Activated CD4-positive, alpha-beta T cell treated with anti-CD3 and anti-CD28 coated beads, Interleukin-2, amount 10 ng/mL, durations not matched to agents 7 days and 5 days (primary cell): ENCODE results near the gene GPD1L. TPM values are rescaled to one million over a fixed set of nuclear protein-coding genes. Genes with fewer than 3 reads are reported as not detected.

Source experiments
- CTCF ChIA-PET: fragments of 350-600 bp; sonication (Branson Sonifier 250); formaldehyde crosslinking; loops from one replicate; lab custom pipeline; 2021; ENCODE audit warnings: antibody characterized with exemption; lab: Charles Lee
- POLR2A ChIA-PET: fragments of 350-600 bp; sonication (Branson Sonifier 250); formaldehyde crosslinking; loops from one replicate; lab custom pipeline; 2021; ENCODE audit warnings: antibody characterized with exemption; lab: Charles Lee
- DNase-seq: peaks from one replicate; pipeline ENCODE4 v3.0.0-alpha.2; 2020
- H3K27ac Mint-ChIP-seq: one replicate; pipeline ENCODE4 v1.8.0; 2021; ENCODE audit warnings: mild to moderate bottlenecking, moderate library complexity, mixed read lengths
- H3K27me3 Mint-ChIP-seq: one replicate; pipeline ENCODE4 v1.8.0; 2021; ENCODE audit warnings: mixed read lengths
- H3K36me3 Mint-ChIP-seq: one replicate; pipeline ENCODE4 v1.8.0; 2021; ENCODE audit warnings: low read depth, mixed read lengths
- H3K4me1 Mint-ChIP-seq: one replicate; pipeline ENCODE4 v1.8.0; 2021; ENCODE audit warnings: mixed read lengths
- H3K4me3 Mint-ChIP-seq: one replicate; pipeline ENCODE4 v1.8.0; 2021; ENCODE audit warnings: mild to moderate bottlenecking, moderate library complexity, mixed read lengths
- H3K9me3 Mint-ChIP-seq: one replicate; pipeline ENCODE4 v1.8.0; 2021; ENCODE audit warnings: mixed read lengths
- total RNA-seq, 2 experiments: library from RNA; stranded (reverse); gene quantifications; one replicate each; pipeline ENCODE4 v1.2.3, GENCODE V29; 2021

GPD1L gene
- total RNA-seq, 2 experiments from 2014 or later: 21.5 to 25.5 TPM

DNA sequence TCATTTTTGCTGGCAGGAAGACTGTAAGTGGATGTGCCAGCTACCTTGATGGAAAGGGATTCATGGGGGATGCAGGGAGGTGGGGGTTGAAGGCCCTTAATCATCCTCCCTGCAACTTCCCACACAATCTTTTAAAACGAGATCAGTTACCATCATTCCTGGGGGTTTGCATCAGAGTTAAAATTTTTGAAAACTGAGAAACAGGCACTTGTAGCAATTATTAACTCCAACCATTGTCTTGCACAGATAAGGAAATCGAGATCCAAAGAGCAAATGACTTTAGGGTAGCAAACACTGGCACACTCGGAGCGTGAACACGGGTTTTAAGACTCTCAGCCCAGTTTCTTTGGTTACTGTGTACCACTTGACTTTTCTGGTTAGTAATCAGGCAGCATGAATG is 41.9 kb downstream of the GPD1L start:
- H3K9me3 Mint-ChIP-seq: no peaks in the 10 kb centered on the region
- DNase-seq: no peak
- no peak overlapping the region for H3K4me3 Mint-ChIP-seq
- H3K36me3 Mint-ChIP-seq: peaks cover 27% of the 10 kb centered on the region
- no peaks in the 10 kb centered on the region for H3K27me3 Mint-ChIP-seq
- CTCF ChIA-PET: no interaction called here
- H3K27ac Mint-ChIP-seq: peak overlapping the region; percentile 29
- H3K4me1 Mint-ChIP-seq: peaks cover 17% of the 10 kb centered on the region
- POLR2A ChIA-PET: no interaction called here

DNA sequence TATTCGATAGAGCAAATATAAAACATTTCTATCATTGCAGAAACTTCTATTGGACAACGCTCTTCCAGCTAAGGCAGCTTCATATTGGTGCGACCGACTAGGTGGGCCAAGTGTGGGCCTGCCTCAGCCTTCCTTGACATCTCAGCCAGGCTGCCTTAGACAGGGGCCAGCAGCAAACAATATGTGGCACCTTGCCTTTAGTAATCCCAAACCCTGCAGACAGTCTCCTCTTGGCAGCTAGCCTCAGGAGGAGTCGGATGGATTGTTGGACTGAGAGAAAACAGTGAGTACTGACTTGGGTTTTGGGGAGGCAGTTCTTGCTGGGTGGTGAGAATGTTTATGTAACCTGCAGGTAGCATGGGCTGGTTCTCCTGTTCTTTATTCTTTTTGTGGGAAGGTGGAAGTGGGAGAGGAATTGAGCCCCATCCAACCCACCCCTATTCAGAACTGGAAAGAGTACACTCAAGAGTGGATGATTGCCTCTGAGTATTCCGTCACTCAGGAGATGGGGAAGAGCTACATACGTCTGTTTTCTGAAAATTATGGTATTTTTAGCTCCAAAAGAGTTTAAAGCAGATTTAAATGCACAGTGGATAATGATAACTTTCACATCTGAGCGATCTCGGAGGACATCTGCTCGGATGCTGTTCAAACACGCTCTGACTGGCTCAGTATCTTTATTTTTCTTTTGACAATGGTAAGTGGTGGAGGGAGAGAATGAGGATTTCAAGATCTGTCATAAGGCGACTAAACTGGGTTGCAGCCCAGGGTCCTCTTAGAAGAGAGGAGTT is 47.2 kb downstream of the GPD1L start:
- POLR2A ChIA-PET: no interaction called here
- CTCF ChIA-PET: interaction anchor here (1.1 to 1.4 kb wide), 2 partner anchors 24 to 134 kb away, joined by 4 read pairs; no protein-coding TSS in a partner anchor

DNA sequence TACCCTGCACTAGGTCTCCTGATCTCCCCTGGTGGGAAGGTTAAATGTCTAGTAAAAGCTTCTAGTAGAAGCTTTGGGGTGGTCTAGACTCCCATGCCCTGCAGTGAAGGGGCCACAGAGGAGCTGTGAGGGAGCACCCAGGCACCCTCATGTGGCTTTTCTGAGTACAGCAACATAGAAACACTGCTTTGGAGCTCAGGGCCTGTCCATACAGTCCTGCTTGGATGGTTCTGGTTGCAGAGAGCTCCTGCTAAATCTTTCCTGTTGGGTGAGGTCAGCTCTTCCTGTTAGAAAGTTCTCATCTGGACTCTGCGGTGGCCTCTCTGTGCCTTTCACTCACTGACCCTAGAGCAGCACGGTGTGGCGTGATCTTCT is 47.8 kb downstream of the GPD1L start:
- Mint-ChIP-seq H3K9me3 (no peaks in the 10 kb centered on the region), H3K36me3 (peaks cover 12% of the 10 kb centered on the region), H3K27ac (no peak overlapping the region), H3K27me3 (no peaks in the 10 kb centered on the region), H3K4me3 (no peak overlapping the region), H3K4me1 (no peaks in the 10 kb centered on the region)
- ChIA-PET CTCF (interaction anchor here (1.1 kb wide), 1 partner anchor 135 kb away, joined by 4 read pairs; no protein-coding TSS in a partner anchor), POLR2A (no interaction called here)
- no peak for DNase-seq

More for the DNA sequence above, 47.2 kb downstream of the GPD1L start:
- Mint-ChIP-seq H3K4me1 (no peaks in the 10 kb centered on the region), H3K36me3 (peaks cover 11% of the 10 kb centered on the region), H3K27ac (no peak overlapping the region), H3K9me3 (no peaks in the 10 kb centered on the region), H3K27me3 (no peaks in the 10 kb centered on the region), H3K4me3 (no peak overlapping the region)
- DNase-seq: no peak

DNA sequence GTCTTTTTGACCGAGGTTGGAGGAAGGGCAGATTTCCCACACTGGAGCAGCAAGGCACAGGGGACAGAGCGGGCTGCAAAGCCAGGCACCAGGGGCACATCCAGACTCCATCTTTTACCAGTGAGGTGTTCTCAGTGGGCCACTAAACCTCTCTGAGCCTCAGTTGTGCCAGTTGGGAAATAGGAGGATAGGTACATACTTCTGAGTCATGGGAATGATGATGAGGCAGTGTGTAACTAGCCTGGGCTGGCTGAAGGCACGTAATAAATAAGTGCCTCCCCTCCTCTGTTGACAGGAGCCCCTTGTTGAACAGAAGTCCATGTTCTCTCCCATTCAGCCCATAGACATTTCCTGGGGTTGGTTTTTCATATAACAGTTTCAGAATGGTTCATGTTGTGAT is 48.7 kb downstream of the GPD1L start:
- H3K4me1 Mint-ChIP-seq: no peaks in the 10 kb centered on the region
- H3K9me3 Mint-ChIP-seq: no peaks in the 10 kb centered on the region
- ChIA-PET POLR2A (no interaction called here), CTCF (no interaction called here)
- H3K4me3 Mint-ChIP-seq: no peak overlapping the region
- H3K27me3 Mint-ChIP-seq: no peaks in the 10 kb centered on the region
- no peak for DNase-seq
- H3K27ac Mint-ChIP-seq: no peak overlapping the region
- H3K36me3 Mint-ChIP-seq: peaks cover 14% of the 10 kb centered on the region

DNA sequence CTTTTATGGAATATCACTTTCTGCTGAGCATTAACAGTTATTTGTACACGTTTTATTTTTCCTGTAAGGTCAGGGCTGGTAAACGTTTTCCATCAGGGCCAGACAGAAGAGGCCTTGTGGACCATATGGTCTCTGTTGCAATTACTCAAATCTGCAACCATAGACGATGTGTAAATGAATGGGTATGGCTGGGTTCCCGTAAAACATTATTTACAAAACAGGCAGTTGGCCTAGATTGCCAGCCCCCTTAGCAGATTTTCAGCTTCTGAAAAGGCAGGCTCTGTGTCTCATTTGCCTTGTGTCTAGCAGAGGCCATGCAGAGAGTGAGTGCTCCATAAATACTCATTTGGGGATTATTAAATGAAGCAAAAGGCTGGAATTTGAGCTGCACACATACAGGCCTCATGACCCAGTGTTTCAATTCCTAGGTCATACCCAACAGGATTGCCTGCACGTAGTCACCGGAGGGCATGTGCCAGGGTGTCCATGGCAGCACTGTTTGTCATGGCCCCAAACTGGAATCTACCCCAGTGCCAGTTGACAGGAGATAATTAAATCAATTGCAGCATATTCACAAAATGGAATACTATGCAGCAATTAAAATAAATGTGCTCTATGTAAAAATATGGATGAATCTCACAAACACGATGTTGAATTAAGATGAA is 51.3 kb downstream of the GPD1L start:
- Mint-ChIP-seq H3K4me1 (no peaks in the 10 kb centered on the region), H3K27ac (no peak overlapping the region), H3K9me3 (no peaks in the 10 kb centered on the region), H3K27me3 (no peaks in the 10 kb centered on the region), H3K36me3 (peaks cover 16% of the 10 kb centered on the region), H3K4me3 (no peak overlapping the region)
- DNase-seq: no peak
- POLR2A ChIA-PET: no interaction called here
- CTCF ChIA-PET: no interaction called here

DNA sequence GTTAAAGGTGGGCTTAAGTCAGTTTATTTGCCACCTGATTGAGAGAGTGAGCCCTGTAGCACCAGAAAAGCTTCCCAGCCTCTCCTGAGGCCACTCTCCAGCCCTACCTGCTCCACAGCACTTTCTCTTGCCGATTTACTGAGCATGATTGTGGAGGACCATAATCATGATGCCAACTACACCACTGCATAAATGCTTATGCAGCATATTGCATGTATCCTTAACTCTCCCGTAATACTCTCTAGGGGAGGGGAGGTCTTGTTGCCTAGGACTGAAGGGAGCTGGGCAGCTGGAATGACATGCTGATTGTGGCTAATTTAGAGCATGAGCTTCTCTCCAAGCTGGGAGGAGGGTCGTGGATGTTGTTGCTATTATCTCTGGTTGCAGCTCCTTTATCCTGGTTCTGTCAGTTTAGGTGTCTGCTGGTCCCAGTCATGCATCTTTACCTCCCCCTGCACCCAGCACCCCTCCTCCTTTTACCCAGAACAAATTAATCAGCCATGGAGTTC is 54.3 kb downstream of the GPD1L start:
- ChIA-PET CTCF (interaction anchor here (0.6 to 1.1 kb wide), 2 partner anchors 11 to 78 kb away, joined by 3 read pairs; no protein-coding TSS in a partner anchor), POLR2A (no interaction called here)
- H3K9me3 Mint-ChIP-seq: no peaks in the 10 kb centered on the region
- no peak for DNase-seq
- H3K27ac Mint-ChIP-seq: no peak overlapping the region
- no peaks in the 10 kb centered on the region for H3K4me1 Mint-ChIP-seq
- no peaks in the 10 kb centered on the region for H3K27me3 Mint-ChIP-seq
- H3K36me3 Mint-ChIP-seq: peaks cover 32% of the 10 kb centered on the region
- H3K4me3 Mint-ChIP-seq: no peak overlapping the region

DNA sequence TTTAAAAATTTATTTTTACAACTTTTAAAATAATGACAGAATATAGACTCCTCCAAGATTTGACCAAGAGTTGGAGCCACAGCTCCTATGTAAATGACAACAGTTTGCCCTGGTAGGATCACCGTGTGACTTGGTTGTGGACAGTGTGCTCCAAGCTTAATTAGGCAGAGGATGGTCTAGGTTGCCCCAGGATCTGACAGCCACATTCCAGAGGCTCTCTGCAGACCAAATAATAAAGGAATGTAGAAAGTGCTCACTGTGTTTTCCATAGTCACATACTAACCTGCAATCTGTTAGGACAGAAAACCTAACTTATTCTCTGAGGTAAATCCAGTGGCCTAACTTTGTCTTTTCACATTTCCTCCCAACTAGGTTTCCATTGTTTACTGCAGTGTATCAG is 59.0 kb downstream of the GPD1L start:
- no peak overlapping the region for H3K4me3 Mint-ChIP-seq
- peak overlapping the region; percentile 36 for H3K27ac Mint-ChIP-seq
- ChIA-PET POLR2A (no interaction called here), CTCF (interaction anchor here (0.9 kb wide), 1 partner anchor 1083 kb away, joined by 3 read pairs; no protein-coding TSS in a partner anchor)
- no peaks in the 10 kb centered on the region for H3K4me1 Mint-ChIP-seq
- peaks cover 62% of the 10 kb centered on the region for H3K36me3 Mint-ChIP-seq
- no peaks in the 10 kb centered on the region for H3K9me3 Mint-ChIP-seq
- DNase-seq: no peak
- no peaks in the 10 kb centered on the region for H3K27me3 Mint-ChIP-seq

DNA sequence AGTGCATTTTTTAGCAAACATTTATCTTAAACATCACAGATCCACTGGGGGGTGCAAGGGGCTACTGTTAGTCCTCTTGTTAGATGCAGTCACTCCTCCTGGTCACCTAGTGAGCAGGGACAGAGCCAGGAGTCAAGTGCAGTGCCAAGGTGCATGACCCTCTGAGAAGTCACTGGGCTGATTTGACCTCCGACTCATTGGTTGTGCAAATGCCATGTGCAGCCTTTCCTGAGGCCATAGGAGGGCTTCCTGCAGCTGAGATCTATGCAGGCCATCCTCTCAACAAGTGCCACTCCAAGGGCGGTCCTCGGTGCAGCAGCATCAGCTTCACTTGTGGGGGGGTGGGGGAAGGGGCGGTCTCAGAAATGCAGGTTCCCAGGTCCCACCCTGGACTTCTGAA is 60.2 kb downstream of the GPD1L start:
- CTCF ChIA-PET: no interaction called here
- H3K36me3 Mint-ChIP-seq: peaks cover 60% of the 10 kb centered on the region
- H3K4me3 Mint-ChIP-seq: no peak overlapping the region
- no peak for DNase-seq
- peaks cover 5% of the 10 kb centered on the region for H3K9me3 Mint-ChIP-seq
- H3K4me1 Mint-ChIP-seq: no peaks in the 10 kb centered on the region
- POLR2A ChIA-PET: no interaction called here
- no peaks in the 10 kb centered on the region for H3K27me3 Mint-ChIP-seq
- no peak overlapping the region for H3K27ac Mint-ChIP-seq

DNA sequence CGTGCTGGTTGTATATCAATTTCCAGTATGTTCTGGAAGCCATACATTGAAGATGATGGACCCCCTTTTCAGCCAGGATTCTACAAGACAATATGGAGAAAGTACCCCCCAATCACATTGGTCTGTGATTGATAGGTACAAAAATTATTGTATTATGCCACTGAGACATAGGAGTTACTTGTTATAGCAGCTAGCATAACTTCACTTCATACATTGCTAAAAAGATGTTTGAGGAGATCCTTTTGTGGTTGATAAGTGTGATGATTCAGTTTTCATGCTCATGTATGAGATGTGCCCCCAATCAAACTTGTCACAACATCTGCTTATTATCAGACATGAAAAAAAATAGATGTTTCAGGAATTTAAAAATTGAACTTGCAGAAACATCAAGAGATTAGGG is 66.0 kb downstream of the GPD1L start:
- Mint-ChIP-seq H3K27me3 (no peaks in the 10 kb centered on the region), H3K27ac (no peak overlapping the region), H3K4me1 (peaks cover 6% of the 10 kb centered on the region), H3K9me3 (peaks cover 11% of the 10 kb centered on the region), H3K36me3 (peaks cover 33% of the 10 kb centered on the region), H3K4me3 (no peak overlapping the region)
- CTCF ChIA-PET: interaction anchor here (0.9 kb wide), 1 partner anchor 16 kb away, joined by 3 read pairs; no protein-coding TSS in a partner anchor
- POLR2A ChIA-PET: no interaction called here
- DNase-seq: no peak

DNA sequence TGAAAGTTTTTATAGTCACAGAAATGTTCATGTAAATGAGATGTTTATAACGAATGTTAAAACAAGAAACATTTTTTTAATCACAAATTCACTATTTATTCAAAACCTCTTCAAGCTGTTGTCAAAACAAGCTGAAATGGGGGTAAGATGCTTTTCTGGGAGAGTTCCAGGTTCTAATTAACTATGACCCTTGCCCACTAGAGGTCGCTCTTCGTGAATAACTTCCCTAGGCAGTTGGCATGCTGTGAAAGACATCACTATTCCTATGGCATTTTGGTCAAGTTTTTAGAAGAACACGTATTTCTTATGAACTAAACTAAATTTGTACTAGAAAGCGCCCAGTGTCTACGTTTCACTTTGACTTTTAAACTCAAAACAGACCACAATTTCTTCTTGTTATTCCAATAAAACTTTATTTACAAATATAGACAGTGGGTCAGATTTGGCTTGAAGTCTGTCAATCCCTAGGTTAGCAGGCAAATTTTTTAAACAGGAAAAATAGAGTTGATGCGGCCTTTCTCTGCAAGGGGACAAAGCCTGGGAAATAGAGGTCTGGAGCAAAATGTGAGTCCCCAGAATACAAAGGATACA is 69.3 kb downstream of the GPD1L start:
- Mint-ChIP-seq H3K27me3 (no peaks in the 10 kb centered on the region), H3K27ac (no peak overlapping the region), H3K9me3 (peaks cover 11% of the 10 kb centered on the region), H3K4me1 (peaks cover 14% of the 10 kb centered on the region), H3K4me3 (no peak overlapping the region), H3K36me3 (peaks cover 13% of the 10 kb centered on the region)
- DNase-seq: peak; percentile 75
- ChIA-PET CTCF (interaction anchor here (0.6 to 1.8 kb wide), 3 partner anchors 65 to 321 kb away, joined by 3 to 4 read pairs (median 3); no protein-coding TSS in a partner anchor), POLR2A (no interaction called here)

DNA sequence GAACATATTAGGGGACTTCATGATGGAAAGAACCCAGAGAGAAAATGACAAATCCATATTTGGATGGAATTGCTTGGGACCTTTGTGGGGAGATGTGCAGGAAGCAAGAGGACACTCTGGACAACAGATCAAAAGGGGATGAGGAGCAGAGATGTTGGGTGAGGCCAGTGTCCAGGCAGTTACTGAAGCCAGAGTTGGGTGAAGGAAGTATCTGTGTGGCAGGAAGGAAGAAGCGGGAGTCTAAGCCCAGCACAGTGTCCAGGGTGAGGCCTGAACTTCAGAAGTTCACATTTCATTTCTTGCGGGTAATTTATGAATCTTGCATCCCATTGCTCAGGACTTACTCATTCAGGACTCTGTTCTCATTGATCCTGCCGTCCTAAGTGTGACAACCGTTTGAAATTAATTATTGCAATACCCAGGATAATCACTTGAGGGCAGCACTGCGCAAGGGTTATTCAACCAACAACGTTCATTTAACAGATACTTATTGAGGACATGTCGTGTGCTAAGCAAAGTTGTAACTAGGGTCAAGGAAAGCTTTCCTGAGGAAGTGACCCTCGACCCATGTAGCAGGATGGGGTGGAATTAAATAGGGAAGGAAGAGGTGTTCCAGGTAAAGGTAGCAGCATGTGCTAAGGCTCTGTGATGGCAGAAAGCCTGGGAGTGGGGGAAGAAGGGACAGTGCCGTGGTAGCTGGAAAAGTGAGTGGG is 70.7 kb downstream of the GPD1L start:
- Mint-ChIP-seq H3K9me3 (peaks cover 3% of the 10 kb centered on the region), H3K27ac (no peak overlapping the region), H3K27me3 (peaks cover 3% of the 10 kb centered on the region), H3K36me3 (peaks cover 5% of the 10 kb centered on the region), H3K4me3 (no peak overlapping the region), H3K4me1 (peaks cover 14% of the 10 kb centered on the region)
- POLR2A ChIA-PET: no interaction called here
- peak; percentile 84 for DNase-seq
- CTCF ChIA-PET: interaction anchor here (0.6 to 1.7 kb wide), 10 partner anchors 9 to 316 kb away, joined by 3 to 4 read pairs (median 3); no protein-coding TSS in a partner anchor

DNA sequence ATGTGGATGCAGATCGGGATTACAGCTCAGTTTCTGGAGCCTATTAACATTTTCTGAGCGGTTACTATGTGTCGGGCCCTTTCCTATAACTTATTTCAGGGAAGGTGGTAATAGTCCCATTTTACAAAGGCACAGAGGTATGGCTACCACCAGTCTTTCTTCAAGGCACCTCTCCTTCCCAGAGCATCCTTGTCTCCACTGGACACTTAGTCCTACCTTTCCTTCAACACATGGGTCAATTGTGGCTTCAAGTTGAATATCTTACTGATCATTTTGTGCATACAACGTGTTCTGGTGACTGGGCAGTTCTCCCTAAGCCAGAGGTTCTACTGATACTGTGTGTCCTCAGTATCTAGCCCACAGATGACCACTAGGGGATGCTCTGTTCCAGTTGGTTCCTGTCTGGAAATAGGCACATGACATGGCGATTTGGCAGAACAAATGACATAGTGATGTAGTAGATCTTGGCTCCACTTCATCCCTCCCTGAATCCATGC is 71.3 kb downstream of the GPD1L start:
- Mint-ChIP-seq H3K27me3 (peaks cover 3% of the 10 kb centered on the region), H3K4me3 (no peak overlapping the region), H3K27ac (no peak overlapping the region), H3K36me3 (no peaks in the 10 kb centered on the region), H3K4me1 (peaks cover 14% of the 10 kb centered on the region), H3K9me3 (no peaks in the 10 kb centered on the region)
- peak; percentile 59 for DNase-seq
- ChIA-PET CTCF (interaction anchor here (0.6 to 1.7 kb wide), 8 partner anchors 8 to 315 kb away, joined by 3 to 4 read pairs (median 3); no protein-coding TSS in a partner anchor), POLR2A (no interaction called here)
